Epithelial cell of prostate (primary cell): ENCODE measurements around the gene WDR27.
"Not testable (repeated sequence)": the region's sequence is repeated elsewhere in the genome, so short reads cannot be mapped to it uniquely, and the experiment has no call there.

Source experiments
- DNase-seq: peaks from one replicate; pipeline ENCODE4 v3.0.0-alpha.2; 2011; ENCODE audit warnings: low read depth, low spot score
- H3K27ac ChIP-seq: fragments of 450-650 bp; 2 replicates; pipeline ENCODE4 v1.5.1; 2017; ENCODE audit warnings: mild to moderate bottlenecking

WDR27 gene

DNA sequence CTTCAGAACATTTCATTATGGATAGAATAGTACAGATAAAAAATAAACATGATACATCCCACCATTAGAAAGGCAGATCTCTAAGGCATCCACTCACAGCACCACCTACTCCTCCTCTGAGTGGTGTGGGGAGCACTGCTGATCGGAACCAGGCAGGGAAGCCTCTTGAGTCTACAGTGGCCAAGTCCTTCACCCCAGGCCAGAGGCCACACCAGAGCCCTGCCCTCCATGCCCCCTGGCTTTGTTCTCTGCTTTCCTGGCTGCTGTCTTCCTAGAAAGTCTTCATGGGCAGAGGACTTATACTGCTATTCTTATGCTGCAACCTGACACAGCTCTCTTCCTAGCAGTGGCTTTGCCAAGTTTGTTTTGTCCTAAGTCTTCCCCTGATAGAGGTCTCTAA lies 246.4 kb downstream of the WDR27 start:
- no peak for DNase-seq
- H3K27ac ChIP-seq: no peak overlapping the region

DNA sequence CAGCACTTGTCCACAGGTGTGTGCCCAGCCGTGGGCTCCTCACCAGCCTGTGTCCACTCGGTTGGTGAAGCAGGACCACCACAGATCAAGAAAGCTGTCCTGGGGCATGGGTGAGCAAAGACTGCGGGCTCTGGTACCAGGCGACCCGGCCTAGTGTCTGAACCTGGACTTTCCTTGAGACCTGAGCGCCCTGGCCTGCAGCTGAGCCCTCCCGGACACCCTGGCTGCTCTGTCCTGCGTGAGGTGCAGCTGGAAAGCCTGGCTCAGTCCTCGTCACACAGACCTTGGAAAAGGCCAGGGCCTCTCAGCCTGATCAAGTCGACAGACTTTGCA lies 247.0 kb downstream of the WDR27 start:
- DNase-seq: no peak
- H3K27ac ChIP-seq: no peak overlapping the region

DNA sequence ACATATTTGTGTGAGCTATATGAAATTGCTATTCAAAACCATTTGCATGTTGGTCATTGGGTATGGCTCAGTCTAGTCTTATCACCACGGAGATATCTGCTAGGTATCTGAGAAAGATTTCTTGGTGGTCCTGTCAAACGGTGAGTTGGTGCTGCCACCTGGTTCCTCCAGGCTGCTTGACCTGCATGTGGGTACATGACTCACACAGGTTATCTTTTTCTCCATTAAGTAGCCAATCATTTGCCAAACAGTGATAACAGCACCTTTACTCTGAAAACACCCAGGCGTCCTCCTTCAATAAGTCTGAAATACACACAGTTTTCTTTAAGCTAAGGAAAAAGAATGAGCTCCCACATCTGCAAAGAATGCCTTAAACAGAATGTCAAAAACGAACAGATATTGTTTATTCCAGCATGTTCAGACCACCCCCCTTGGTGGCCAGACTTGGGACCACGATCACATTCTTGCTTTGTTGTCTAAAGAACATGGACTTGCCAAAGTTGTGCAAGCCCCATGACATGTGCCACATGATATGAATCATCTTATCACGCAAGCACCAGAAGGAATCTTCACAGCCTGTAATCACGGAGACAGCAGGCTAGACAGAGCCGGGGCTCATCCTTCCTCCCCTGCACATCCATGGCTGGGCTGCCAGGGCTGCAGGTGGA lies 247.5 kb downstream of the WDR27 start:
- no peak for DNase-seq

DNA sequence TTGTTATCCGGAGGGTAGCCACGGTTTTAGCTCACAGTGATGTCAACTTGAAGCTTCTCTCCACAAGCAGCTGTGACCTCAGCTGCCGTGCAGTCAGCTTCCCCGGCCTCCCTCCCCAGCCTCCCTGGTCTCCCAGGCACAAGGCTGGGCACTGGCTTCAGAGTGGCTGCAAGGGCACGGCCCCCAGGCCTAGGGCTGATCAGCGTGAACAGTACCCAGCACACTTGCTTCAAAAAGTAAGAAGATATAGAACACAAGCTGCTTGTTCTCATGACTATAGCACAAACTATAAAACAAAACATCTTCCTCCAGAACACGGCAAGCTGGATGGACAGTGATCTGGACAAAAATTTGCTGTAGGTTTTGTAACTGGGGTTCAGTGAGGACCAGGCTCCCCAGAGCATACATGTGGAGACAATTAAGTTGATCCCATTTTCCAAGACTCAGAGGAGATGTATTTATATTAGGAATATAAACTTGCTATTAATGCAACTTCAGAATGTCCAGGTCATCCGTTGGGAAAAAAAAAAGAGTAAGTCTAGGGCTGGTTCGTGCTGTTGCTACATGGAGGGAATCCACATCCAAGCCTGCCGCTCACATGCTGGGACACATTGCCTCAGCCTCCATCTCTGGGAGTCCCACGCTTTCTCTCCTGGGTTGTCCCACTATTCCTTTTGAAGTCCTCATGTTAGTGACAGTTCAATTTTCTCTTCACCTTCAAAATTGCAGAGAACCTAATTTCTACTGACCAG lies 248.8 kb downstream of the WDR27 start:
- no peak for DNase-seq

More for the DNA sequence above, 247.5 kb downstream of the WDR27 start:
- no peak overlapping the region for H3K27ac ChIP-seq

DNA sequence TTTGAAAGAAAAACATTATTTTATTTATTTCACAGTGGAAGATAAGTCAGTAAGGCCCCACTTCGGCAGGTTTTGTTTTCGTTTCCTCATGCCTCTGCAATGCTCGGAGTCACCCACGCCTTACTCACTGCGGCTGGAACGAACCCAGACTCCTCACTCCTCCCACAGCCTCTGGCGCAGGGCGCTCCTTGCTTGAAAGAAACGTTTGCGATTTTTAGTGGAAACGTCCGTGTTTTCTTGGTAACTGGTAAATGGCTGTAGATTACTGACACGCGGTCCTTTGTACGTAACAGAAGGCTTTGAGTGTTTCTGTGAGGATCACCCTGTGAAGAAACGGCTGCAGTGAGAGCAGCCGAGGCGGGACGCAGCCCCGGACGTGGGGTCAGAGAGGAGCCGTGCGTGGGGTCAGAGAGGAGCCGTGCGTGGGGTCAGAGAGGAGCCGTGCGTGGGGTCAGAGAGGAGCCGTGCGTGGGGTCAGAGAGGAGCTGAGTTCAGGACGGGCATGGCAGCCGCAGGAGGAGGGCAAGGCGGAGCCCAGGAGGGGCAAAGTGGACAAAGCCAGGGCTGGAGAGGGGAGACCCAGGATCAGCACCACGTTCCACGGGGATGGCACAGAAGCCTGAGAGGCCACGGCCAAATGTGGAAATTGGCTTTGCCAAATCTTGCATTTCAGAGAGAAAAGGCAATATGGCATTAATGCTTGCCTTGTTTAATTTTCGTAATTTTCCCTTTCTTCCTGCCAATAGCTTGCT lies 249.5 kb downstream of the WDR27 start:
- DNase-seq: no peak
- no peak overlapping the region for H3K27ac ChIP-seq

More for the DNA sequence above, 248.8 kb downstream of the WDR27 start:
- no peak overlapping the region for H3K27ac ChIP-seq

DNA sequence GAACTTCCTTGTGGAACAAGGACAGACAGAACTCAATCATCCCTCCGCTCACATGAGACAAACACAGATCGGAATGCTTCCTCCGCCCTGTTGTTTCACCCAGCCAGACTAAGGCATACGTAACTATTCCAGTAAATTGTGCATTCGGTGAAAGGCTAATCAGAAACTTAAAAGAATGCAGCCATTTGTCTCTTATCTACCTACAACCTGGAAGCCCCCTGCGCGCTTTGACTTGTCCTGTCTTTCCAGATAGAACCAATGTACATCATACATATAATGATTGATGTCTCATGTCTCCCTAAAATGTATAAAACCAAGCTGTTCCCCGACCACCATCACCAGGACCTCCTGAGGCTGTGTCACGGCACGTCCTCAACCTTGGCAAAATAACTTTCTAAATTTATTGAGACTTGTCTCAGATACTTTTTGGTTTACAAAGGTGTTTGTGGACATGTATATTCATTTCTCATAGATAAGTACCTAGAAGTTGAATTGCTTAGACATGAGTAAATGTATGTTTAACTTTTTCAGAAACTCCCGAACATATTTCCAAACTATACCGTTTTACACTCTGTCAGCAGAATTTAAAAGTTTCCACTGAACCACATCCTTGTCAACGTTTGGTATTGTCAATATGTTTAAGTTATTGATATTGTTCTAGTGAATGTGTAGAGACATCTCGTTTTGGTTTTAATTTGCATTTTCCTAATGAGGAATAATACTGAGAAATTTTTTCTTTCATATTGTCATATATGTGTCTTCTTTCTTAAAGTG lies 250.6 kb downstream of the WDR27 start:
- no peak overlapping the region for H3K27ac ChIP-seq
- no peak for DNase-seq

DNA sequence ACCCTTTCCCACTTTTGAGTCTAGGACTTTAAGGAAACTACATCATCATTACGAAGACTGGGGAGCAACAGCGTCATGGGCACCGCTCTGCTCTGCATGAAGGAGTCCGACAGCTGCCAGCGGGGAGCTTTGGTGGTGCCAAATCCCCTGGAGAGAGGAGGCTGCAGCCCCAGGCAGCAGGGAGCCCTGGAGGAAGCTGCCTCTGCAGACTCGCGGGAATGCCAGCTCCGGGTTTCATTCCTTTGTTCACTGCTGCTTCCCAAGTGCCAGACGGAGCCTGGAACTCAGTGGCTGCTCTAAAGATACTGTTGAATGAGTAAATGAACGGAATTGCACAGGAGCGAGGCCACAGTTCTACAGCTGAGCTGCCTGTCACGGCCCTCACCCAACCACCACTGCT lies 251.7 kb downstream of the WDR27 start:
- DNase-seq: no peak
- no peak overlapping the region for H3K27ac ChIP-seq

DNA sequence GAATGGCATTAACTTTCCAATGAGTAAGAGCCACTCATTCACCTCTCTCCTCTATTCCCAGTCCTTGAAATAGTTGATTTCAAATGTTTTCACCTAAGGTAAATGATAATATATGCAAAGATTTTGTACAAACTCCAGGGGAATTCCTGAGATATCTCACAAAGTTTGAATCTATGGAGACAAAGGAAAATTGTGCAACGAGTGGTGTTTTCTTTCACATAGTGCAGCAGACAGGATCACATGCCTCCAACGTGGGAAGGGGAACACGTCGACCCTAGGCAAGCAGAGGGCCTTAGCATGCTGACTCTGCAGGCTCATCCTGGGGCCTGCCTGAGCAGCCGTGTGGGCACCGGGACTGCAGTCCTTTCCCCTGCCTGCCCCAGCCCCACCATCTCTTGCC lies 252.6 kb downstream of the WDR27 start:
- no peak overlapping the region for H3K27ac ChIP-seq
- no peak for DNase-seq

DNA sequence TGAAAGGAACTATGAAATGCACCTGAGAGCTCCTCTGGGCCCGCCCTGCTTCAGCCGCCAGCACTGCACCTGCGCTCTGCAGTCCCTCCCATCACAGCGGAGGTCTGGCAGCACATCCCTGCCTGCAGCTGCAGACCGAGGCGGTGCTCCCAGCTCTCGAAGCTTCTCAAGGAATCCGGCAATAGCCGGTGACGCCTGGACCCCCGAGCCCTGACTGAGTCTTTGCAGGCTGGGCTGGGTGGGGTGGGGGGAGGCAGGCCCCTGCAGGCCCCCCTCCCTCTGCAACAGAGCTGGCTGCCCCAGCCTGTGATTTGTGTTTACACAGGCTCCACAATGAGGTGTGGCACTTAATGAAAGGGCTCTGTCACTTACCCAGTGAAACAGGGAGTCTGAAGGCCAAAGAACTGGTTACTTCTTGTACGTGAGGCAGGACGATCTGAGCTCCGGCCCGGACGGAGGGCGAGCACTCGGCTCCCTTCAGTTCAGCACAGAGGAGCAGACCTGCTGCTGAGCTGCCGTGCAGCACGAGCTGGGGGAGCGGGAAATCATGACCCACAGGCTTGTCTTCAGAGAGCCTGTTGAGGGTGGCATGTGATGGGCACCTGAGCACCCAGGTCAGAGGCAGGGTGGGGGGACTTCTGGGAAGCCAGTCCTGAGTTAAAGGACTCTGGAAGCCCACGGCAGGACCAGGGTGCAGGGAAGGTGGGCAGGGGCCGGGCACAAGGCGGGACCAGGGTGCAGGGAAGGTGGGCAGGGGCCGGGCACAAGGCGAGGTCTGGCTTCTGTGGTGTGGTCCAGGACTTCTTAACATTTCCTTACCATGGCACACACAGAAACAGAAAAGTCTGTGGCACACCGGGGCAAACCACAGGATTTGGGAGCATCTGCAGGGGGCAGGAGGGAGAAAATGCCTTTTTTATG lies 255.9 kb downstream of the WDR27 start:
- no peak for DNase-seq
- H3K27ac ChIP-seq: no peak overlapping the region

DNA sequence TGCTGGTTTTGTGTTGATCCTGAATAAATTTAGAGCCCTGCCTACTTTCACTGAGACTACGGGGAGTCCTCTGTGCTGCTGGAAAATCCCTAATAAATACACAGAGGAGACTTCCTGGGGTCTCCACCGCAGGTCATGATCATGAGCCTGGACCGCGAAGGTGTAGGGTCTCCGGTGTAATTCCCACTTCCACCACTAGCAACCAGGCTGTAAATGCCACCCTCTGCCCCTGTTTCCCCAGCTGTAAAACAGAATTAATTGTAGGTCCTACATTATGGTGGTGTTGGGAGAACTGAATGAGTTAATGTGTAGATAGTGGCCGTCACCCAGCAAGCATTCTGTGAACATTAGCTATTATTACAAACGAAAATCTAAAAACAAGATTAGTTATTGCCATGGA lies 256.6 kb downstream of the WDR27 start:
- H3K27ac ChIP-seq: no peak overlapping the region
- DNase-seq: no peak

DNA sequence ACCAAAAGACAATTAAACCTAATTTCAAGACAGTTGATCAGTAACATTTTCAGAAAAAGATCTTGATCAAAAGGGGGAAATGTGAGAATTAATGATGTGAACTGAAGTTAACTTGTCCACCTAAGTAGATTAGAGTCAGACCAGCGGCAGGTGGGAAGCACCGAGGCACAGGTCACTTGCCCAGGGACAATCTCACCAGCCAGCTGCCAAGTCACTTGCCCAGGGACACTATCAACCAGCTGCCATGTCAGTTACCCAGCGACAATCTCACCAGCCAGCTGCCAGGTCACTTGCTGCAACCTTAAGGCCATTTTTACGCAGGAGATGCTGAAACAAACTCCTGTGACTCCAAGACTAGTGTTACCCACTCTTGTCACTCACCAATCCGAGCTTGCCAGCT lies 260.5 kb downstream of the WDR27 start:
- DNase-seq: no peak
- H3K27ac ChIP-seq: no peak overlapping the region

DNA sequence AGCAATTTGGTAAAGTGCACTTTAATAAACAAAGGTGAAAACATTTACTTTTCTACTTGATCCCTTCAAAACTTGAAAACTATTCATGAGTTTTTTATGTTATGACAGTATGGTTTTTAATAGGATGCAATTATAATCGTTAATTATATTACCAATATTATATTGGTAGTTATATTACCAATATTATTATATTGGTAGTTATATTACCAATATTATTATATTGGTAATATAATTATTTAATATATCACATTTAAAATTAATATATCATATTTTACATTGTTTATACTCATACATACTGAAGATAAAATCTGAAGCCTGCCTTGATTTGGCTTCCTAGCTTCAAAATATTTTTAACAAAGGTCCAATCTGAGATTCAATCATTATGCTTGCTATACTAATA lies 262.1 kb downstream of the WDR27 start:
- H3K27ac ChIP-seq: no peak overlapping the region
- no peak for DNase-seq

DNA sequence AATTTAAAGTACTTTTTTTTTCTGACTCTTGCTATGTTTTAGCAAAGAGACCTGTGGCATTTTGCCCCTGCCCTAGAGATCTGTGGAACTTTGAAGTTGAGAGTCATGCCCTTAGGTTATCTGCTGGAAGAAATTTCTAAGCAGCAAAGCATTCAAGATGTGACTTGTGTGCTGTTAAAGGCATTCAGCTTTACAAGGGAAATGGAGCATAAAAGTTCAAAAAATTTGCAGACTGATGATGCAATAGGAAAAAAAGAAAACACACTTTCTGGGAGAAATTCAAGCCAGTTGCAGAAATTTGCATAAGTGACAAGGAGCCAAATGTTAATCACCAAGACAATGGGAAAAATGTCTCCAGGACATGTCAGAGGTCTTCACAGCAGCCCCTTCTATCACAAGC lies 267.3 kb downstream of the WDR27 start:
- H3K27ac ChIP-seq, DNase-seq: not testable (repeated sequence)

DNA sequence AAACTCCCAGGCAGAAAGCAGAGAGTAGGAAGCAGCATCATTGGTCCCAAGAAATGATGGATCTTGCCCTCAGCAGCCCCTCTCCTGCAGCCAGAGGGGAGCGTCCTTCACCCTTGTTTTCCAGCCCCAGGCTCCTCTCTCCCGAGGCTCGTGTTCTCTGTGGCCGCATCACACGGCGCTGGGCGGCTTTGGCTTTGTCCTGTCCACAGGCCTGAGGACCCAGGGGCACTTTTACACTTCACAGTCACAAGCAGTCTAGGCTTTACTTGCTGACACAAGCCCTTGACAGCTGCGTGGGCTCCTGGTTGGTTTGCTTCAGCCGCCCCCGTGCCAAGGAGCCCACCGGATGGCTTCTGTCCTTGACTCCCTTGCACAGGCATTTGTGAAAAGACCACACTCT lies 272.8 kb downstream of the WDR27 start:
- DNase-seq: no peak
- no peak overlapping the region for H3K27ac ChIP-seq

DNA sequence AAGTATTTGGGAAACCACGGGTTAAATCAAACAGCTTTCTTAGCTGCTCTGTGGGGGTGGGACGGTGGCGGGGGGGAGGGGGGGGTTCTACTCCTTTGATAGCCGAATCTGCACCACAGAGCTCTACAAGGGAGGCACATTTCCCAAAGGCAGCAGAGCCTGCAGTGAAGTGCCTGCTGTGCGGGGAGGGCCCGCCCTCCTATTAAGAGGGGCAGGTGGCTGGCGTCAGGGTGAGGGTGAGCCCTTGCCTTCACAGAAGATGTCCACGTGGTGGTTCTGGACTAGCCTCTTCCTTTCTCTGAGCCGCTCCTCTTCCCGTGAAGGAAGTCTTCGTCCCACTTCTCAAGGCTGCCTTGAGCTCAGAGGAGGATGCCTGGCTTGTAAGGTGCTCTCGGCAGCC lies 273.3 kb downstream of the WDR27 start:
- DNase-seq: no peak
- no peak overlapping the region for H3K27ac ChIP-seq

DNA sequence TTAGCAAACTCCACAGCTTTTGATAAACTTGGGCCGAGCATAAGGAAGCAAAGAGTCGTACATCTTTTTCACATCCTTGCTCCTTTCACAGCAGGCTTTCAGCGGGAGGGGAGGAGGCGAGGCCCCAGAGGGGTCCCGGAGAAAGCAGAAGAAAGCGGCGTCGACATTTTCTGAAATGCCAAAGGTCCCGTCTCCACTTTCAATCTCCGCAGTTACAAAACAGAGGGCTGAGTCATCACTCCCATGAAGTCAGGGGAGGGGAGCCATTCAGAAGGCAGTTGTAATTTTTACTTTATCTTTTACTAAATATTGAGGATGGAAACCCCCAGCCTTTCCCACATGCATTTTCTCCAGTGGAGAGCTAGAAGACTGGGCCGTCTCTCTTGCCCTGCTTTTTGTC lies 274.0 kb downstream of the WDR27 start:
- no peak for DNase-seq
- no peak overlapping the region for H3K27ac ChIP-seq

DNA sequence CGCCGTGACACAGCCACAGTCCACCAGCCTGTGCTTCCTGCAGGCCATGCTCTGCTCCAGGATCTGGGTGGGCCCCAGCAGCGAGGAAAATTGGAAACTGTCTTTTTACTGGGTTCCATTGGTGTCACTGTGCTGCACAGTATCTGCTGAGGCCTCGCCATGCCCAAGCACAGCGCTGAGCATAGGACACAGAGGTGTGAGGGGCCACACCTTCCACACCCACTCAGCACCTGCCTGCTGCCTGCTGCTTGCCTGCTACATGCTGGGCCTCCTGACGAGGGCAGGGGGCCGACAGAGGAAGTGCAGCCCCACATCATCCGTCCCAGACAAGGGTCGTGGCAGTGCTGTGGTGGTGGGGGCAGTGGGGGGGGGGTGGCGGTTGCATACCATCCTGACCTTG lies 275.2 kb downstream of the WDR27 start:
- no peak for DNase-seq
- no peak overlapping the region for H3K27ac ChIP-seq

DNA sequence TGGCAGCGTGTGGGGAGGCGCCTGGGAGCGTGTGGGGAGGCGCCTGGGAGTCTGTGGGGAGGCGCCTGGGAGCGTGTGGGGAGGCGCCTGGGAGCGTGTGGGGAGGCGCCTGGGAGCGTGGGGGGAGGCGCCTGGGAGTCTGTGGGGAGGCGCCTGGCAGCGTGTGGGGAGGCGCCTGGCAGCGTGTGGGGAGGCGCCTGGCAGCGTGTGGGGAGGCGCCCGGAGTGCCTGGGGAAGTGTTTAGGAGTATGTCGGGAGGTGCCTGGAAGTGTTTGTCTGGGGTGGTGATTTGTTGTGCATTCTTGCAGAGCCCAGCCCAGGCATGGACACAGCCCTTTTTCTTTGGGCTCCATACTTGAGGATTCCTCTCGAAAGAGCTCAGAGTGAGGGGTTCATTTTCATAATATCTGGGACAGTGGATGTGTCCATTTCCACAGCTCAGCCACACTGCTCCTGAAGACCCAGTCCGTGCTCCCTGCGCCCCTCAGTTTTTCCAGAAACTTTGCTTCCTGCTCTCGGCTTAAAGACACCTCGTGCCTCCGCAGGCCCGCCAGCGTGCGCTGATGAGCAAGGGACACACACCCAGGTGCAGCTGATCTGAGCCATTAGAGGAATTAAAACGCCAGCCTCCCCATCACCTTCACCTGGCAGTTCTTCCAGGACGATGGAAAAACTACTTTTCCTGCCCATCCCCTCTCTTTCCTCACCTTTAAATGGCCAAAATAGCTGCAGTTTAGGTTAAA lies 276.0 kb downstream of the WDR27 start:
- DNase-seq: no peak
- no peak overlapping the region for H3K27ac ChIP-seq

DNA sequence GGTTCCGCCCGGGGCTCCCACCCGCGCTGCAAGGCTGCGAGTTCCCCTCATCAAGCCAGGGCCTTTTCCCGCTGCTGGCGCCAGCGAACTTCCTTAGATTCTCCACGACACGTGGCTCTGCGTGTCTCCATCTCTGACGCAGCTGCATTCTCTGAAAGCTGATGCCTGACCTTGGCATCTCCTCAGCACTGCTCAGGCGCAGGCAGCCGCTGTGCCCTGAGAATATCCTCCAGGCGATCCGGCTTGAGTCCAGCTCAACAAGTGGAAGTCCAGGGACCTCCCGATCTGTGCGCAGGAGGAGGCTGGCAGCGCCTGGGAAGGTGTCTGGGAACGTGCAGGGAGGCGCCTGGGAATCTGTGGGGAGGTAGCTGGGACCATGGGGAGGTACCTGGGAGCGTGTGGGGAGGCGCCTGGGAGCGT lies 277.0 kb downstream of the WDR27 start:
- DNase-seq: no peak
- no peak overlapping the region for H3K27ac ChIP-seq
